Breast epithelium (tissue), 3 donors: ENCODE measurements around the gene FAU.

Experiments
- POLR2A ChIP-seq: fragments of 450-650 bp; IDR thresholded peaks from one replicate; pipeline ENCODE4 v1.6.1; 2016; ENCODE audit warnings: antibody characterized with exemption, mild to moderate bottlenecking, moderate library complexity
- POLR2AphosphoS5 ChIP-seq, 3 donors: sonication (generic); formaldehyde crosslinking; IDR thresholded peaks; one replicate each; pipeline ENCODE4 v1.6.1; 2017; ENCODE audit warnings: antibody characterized with exemption in 3 of 3
- TF ChIP-seq, protein P1 (sequence below), 3 donors: fragments of 450-650 bp; IDR thresholded peaks; one replicate each; pipeline ENCODE4 v1.5.1; 2016 to 2017; ENCODE audit warnings: antibody characterized with exemption in 3 of 3, mild to moderate bottlenecking in 3 of 3, moderate library complexity in 3 of 3

DNA sequence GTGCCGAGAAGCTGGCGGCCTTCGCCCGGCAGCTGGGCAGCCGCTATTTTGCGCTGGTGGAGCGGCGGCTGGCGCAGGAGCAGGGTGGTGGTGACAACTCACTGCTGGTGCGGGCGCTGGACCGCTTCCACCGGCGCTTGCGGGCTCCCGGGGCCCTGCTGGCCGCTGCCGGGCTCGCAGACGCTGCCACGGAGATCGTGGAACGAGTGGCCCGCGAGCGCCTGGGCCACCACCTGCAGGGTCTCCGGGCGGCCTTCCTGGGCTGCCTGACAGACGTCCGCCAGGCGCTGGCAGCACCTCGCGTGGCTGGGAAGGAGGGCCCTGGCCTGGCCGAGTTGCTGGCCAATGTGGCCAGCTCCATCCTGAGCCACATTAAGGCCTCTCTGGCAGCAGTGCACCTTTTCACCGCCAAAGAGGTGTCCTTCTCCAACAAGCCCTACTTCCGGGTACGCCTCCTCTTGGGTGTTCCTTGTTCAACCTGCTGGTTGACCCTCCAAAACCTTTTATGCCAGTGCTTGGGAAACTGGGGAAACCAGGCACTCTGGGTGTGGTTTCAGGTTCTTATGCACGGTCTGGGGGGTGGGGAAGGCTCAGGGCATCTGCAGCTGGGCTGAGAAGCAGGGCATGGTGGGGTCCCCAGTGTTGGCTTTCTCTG lies 13.3 kb downstream of the FAU start:
- TF ChIP-seq, protein P1, sequence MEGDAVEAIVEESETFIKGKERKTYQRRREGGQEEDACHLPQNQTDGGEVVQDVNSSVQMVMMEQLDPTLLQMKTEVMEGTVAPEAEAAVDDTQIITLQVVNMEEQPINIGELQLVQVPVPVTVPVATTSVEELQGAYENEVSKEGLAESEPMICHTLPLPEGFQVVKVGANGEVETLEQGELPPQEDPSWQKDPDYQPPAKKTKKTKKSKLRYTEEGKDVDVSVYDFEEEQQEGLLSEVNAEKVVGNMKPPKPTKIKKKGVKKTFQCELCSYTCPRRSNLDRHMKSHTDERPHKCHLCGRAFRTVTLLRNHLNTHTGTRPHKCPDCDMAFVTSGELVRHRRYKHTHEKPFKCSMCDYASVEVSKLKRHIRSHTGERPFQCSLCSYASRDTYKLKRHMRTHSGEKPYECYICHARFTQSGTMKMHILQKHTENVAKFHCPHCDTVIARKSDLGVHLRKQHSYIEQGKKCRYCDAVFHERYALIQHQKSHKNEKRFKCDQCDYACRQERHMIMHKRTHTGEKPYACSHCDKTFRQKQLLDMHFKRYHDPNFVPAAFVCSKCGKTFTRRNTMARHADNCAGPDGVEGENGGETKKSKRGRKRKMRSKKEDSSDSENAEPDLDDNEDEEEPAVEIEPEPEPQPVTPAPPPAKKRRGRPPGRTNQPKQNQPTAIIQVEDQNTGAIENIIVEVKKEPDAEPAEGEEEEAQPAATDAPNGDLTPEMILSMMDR (IDR thresholded peaks at IDR 0.05) = no peak
- TF ChIP-seq POLR2A (no peak), POLR2AphosphoS5 (IDR thresholded peaks at IDR 0.05) (peak in 1 of 3 donors; percentile 41)
